HG02981 (cell line): ENCODE measurements around the gene CASKIN2.

ENCODE experiments used
- ATAC-seq: cut with Tn5 transposase; IDR thresholded peaks from one replicate; pipeline ENCODE4 v1.9.1; 2021; ENCODE audit warnings: mild to moderate bottlenecking, moderate library complexity; ENCODE audit not compliant: unreplicated experiment

CASKIN2 gene

DNA sequence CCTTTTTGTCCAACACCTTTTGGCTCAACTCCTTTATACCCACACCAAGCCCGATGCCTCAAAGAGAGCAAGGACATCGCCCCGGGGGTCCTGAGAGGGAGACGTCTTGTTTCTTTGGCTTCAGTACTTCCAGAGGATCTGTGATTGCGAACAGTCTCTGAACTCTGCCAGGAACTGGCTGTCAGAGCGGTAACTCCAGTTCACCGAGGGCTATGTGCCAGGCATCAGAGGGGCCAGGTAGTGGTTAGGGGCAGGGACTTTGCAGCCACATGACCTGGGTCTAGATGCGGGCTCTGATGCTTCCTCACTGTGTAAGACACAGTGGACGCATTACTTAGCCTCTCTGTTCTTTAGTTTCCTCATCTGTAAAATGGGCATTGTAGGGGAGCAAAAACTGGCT lies 31.8 kb upstream of the CASKIN2 start:
- no peak for ATAC-seq

GRCh38 chr17:75546181-75546580 lies 30.8 kb upstream of the CASKIN2 start:
- ATAC-seq = no peak

GRCh38 chr17:75544250-75544649 lies 28.9 kb upstream of the CASKIN2 start:
- ATAC-seq = no peak

DNA sequence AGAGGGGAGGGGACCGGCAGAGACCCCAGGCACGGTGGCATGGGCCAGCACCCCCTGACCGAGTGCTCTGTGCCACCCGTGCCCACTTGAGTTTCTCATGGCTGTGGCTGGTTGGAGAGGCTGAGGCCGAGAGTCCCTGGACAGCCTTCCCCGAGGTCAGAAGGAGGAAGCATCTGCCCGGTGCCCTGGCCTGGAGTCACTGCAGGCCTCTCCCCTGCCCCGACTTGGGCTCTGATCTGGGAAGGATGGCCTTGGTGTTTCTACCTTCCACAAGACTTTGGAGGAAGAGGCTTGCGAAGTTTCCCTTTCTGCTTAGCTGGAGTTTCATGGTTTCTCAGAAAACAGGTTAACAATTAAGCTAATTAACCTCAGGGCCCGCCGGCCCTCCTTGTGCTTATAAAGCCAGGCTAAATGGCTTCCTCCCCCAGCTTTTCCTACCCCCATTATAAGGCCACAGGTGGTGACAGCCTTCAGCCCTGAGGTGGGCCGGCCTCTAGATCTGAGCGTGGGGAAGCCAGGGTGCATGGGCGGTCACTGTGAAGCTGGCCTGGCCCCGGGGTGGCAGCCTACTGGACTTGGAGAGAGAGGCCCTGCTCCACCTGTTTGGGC lies 27.5 kb upstream of the CASKIN2 start:
- ATAC-seq = no peak

- ATAC-seq = no peak
Observed at GRCh38 chr17:75542229-75542628, 26.9 kb upstream of the CASKIN2 start.

GRCh38 chr17:75540923-75541503 lies 25.7 kb upstream of the CASKIN2 start:
- ATAC-seq = no peak

GRCh38 chr17:75539967-75540729 lies 24.8 kb upstream of the CASKIN2 start:
- no peak for ATAC-seq

DNA sequence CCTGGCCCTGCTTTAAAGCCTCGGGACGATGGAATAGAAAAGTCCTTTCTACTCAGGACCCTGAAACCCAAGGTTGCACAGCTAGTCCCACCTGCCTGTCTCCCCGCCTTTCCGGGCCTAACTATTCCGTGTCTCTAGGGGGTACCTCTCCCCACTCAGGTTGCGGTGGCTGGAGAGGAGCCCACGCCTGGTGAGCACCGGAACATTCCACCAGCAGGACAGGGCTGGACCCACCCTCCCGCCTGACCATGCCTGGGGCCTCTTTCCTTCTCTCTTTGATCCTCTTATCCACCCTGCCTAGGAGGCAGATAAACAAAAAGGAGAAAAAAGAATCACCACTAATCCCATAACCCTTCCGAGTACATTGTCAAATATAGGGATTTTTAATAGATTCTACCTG lies 21.0 kb upstream of the CASKIN2 start:
- ATAC-seq = no peak

GRCh38 chr17:75535871-75536270 lies 20.5 kb upstream of the CASKIN2 start:
- ATAC-seq = no peak

- ATAC-seq = no peak
Observed at GRCh38 chr17:75535119-75535537, 19.8 kb upstream of the CASKIN2 start.

DNA sequence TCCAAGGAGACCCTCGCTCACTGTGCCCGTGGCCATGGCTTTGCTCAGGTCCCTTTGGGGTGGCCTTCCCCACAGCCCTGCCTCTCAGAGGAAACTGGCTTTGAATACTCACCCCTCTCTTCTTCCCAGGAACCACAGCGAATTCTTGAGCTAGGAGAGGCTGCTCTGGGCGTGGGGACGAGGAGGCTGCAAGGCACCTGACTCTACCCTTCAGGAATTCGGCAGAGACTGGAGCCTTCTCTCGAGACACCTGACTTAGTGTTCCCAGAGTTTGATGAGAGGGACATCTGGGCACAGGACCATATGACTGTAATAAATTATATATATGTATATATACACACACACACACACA lies 16.4 kb upstream of the CASKIN2 start:
- no peak for ATAC-seq

GRCh38 chr17:75530837-75531720 lies 15.7 kb upstream of the CASKIN2 start:
- ATAC-seq = no peak

GRCh38 chr17:75526555-75527270 lies 11.4 kb upstream of the CASKIN2 start:
- no peak for ATAC-seq

- peak; percentile 7 for ATAC-seq
Observed at GRCh38 chr17:75525806-75526554, 10.6 kb upstream of the CASKIN2 start.

DNA sequence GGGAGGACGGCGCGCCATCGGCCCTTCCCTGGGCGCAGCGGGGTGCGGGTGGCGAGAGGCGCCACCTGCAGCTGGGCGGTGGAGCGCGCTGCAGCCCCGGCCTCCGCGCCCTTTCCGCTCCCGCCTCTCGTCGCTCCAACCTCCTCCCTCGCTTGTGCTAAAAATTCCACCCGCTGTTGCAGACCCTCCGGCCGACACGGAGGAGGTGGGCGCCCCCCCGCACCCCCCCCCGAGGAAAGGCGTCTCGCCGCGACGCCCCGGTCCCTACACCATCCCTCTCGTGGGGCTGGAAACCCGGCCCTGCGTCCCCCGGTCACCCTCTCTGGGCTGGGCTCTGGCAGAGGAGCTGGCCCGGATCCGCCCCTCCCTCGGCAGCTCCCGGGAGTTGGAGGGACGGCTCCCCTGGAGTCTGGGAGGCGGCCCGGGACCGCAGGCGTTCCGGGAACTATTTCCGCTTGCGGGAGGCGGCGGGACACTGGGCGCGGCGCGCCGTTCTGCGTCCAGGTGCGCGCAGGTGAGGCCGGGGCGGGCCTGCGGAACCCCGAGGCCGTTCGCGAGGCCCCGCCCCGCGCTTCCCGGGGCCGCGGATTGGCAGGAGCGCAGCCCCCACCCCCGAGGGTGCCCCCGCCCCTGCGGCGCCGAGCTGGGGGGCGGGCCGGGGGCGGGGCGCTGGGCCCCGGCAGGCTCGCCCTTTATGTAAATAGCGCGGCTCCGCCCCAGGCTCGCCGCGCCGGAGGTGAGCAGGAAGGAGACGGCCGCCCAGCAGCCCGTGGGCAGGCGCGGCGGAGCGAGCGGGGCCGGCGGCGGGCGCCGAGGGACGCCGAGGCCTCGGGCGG lies 9.9 kb upstream of the CASKIN2 start, which contains the start of gene LLGL2:
LLGL2 (plus strand) TSS at position 728 of the 836 bp plus-strand sequence. CDS start 17,730 bp downstream, outside the sequence.
- peak; percentile 80 for ATAC-seq

- no peak for ATAC-seq
Observed at GRCh38 chr17:75524269-75524969, 9.1 kb upstream of the CASKIN2 start.

- ATAC-seq = no peak
Observed at GRCh38 chr17:75523647-75524046, 8.3 kb upstream of the CASKIN2 start.

DNA sequence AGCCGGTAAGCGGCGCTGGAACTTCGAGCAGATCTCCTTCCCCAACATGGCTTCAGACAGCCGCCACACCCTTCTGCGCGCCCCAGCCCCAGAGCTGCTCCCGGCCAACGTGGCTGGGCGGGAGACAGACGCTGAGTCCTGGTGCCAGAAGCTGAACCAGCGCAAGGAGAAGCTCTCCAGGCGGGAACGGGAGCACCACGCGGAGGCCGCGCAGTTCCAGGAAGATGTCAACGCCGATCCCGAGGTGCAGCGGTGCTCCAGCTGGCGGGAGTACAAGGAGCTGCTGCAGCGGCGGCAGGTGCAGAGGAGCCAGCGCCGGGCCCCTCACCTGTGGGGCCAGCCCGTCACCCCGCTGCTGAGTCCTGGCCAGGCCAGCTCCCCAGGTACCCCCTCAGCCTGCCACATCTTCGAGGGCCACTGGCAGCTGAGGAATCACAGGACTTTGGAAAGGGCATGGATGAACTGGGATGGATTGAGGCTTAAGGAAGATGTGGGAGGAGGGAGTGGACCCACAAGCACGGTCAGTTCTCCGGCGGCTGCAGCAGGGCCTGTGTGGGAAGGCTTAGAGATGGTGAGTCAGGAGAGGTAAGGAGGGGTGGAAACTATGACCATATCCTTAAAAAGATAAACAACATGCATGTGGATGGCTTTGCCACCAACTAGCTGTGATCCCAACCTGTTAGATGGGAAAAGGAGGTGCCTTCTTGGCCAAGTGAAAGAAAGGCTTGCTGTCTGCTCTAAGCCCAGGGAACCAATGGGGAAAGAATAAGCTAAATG lies 6.8 kb upstream of the CASKIN2 start:
- ATAC-seq = no peak
